Measurements from ENCODE around the gene ACADS.
A peak's percentile ranks its signal among the peaks of the same experiment; 100 is the strongest.

The ACADS gene

GRCh38 chr12:120733574-120733973 lies 7.9 kb downstream of the ACADS start:
- no peak for DNase-seq

GRCh38 chr12:120734210-120734609 lies 8.6 kb downstream of the ACADS start:
- no peak for DNase-seq

- no peak for DNase-seq
Observed at GRCh38 chr12:120735181-120735580, 9.6 kb downstream of the ACADS start.

GRCh38 chr12:120736404-120737331 lies 11.0 kb downstream of the ACADS start:
- peak; percentile 26 for DNase-seq

GRCh38 chr12:120737557-120738251 lies 12.1 kb downstream of the ACADS start:
- peak; percentile 61 for DNase-seq

- no peak for DNase-seq
Observed at GRCh38 chr12:120738252-120739030, 12.8 kb downstream of the ACADS start.

GRCh38 chr12:120739031-120739762 lies 13.6 kb downstream of the ACADS start:
- no peak for DNase-seq

GRCh38 chr12:120739821-120740613 lies 14.4 kb downstream of the ACADS start:
- DNase-seq: no peak

- no peak for DNase-seq
Observed at GRCh38 chr12:120740871-120741270, 15.2 kb downstream of the ACADS start.

GRCh38 chr12:120741476-120742421 lies 16.1 kb downstream of the ACADS start:
- no peak for DNase-seq

GRCh38 chr12:120744922-120745493 lies 19.4 kb downstream of the ACADS start:
- no peak for DNase-seq

GRCh38 chr12:120748242-120748641 lies 22.6 kb downstream of the ACADS start:
- DNase-seq: no peak

- DNase-seq: no peak
Observed at GRCh38 chr12:120749256-120749655, 23.6 kb downstream of the ACADS start.

GRCh38 chr12:120750806-120751205 lies 25.2 kb downstream of the ACADS start:
- DNase-seq: no peak

- no peak for DNase-seq
Observed at GRCh38 chr12:120751389-120751788, 25.8 kb downstream of the ACADS start.

GRCh38 chr12:120754792-120755191 lies 29.2 kb downstream of the ACADS start:
- DNase-seq: no peak

- DNase-seq: no peak
Observed at GRCh38 chr12:120755269-120755668, 29.6 kb downstream of the ACADS start.

GRCh38 chr12:120757226-120757742 lies 31.7 kb downstream of the ACADS start:
- DNase-seq: no peak

- DNase-seq: no peak
Observed at GRCh38 chr12:120757949-120758348, 32.3 kb downstream of the ACADS start.

Data from NCI-H82 (cell line).